Measurements from ENCODE around the gene PODXL2.

Gene PODXL2

GRCh38 chr3:127629467-127630403 lies 750 bp downstream of the PODXL2 start:
- DNase-seq (ENCODE audit: low read depth in 2 of 3, low spot score in 2 of 3), result no peak

GRCh38 chr3:127630811-127631714 lies 2.1 kb downstream of the PODXL2 start:
- no peak for DNase-seq (ENCODE audit: low read depth in 2 of 3, low spot score in 2 of 3)

GRCh38 chr3:127632035-127632820 lies 3.2 kb downstream of the PODXL2 start:
- DNase-seq (ENCODE audit: low read depth in 2 of 3, low spot score in 2 of 3), result no peak

GRCh38 chr3:127634653-127635052 lies 5.7 kb downstream of the PODXL2 start:
- DNase-seq (ENCODE audit: low read depth in 2 of 3, low spot score in 2 of 3), result no peak

- DNase-seq (ENCODE audit: low read depth in 2 of 3, low spot score in 2 of 3), result no peak
Observed at GRCh38 chr3:127637546-127637945, 8.6 kb downstream of the PODXL2 start.

GRCh38 chr3:127637971-127638370 lies 9.0 kb downstream of the PODXL2 start:
- no peak for DNase-seq (ENCODE audit: low read depth in 2 of 3, low spot score in 2 of 3)

GRCh38 chr3:127639173-127640041 lies 10.4 kb downstream of the PODXL2 start:
- DNase-seq (ENCODE audit: low read depth in 2 of 3, low spot score in 2 of 3), result no peak

GRCh38 chr3:127640042-127640355 lies 11.0 kb downstream of the PODXL2 start:
- no peak for DNase-seq (ENCODE audit: low read depth in 2 of 3, low spot score in 2 of 3)

GRCh38 chr3:127644641-127645370 lies 15.8 kb downstream of the PODXL2 start:
- no peak for DNase-seq (ENCODE audit: low read depth in 2 of 3, low spot score in 2 of 3)

GRCh38 chr3:127645371-127646015 lies 16.5 kb downstream of the PODXL2 start:
- DNase-seq (ENCODE audit: low read depth in 2 of 3, low spot score in 2 of 3), result no peak

GRCh38 chr3:127646501-127647046 lies 17.6 kb downstream of the PODXL2 start:
- no peak for DNase-seq (ENCODE audit: low read depth in 2 of 3, low spot score in 2 of 3)

GRCh38 chr3:127647166-127647844 lies 18.3 kb downstream of the PODXL2 start:
- no peak for DNase-seq (ENCODE audit: low read depth in 2 of 3, low spot score in 2 of 3)

- no peak for DNase-seq (ENCODE audit: low read depth in 2 of 3, low spot score in 2 of 3)
Observed at GRCh38 chr3:127647845-127648204, 18.8 kb downstream of the PODXL2 start.

- no peak for DNase-seq (ENCODE audit: low read depth in 2 of 3, low spot score in 2 of 3)
Observed at GRCh38 chr3:127650236-127650635, 21.3 kb downstream of the PODXL2 start.

GRCh38 chr3:127651516-127652172 lies 22.7 kb downstream of the PODXL2 start:
- no peak for DNase-seq (ENCODE audit: low read depth in 2 of 3, low spot score in 2 of 3)

GRCh38 chr3:127652246-127652995 lies 23.4 kb downstream of the PODXL2 start:
- DNase-seq (ENCODE audit: low read depth in 2 of 3, low spot score in 2 of 3), result no peak

GRCh38 chr3:127654374-127654773 lies 25.4 kb downstream of the PODXL2 start:
- no peak for DNase-seq (ENCODE audit: low read depth in 2 of 3, low spot score in 2 of 3)
